Adipose tissue (tissue), 3 donors: ENCODE data around the gene FAM174C. TPM values are rescaled to one million over a fixed set of nuclear protein-coding genes. Genes with fewer than 3 reads are reported as not detected.
A peak's percentile ranks its signal among the peaks of the same experiment; 100 is the strongest.

Source experiments
- H3K27ac ChIP-seq: one replicate; pipeline ENCODE4 v1.5.1; 2013; ENCODE audit warnings: low read depth, low read length
- WGBS, 3 donors: extraction: QIAGEN DNeasy Blood & Tissue Kit; methylation state at CpG; one replicate each; pipeline ENCODE4 v1.1.7; 2013; 5-methylcytosine and 5-hydroxymethylcytosine counted together
- polyA plus RNA-seq, 3 donors: library from polyadenylated mRNA; stranded (reverse); fragments of 200-250 nt; gene quantifications; one replicate each; pipeline ENCODE4 v1.2.3, GENCODE V29; 2013
- donor health status: healthy with polysubstance abuse.
- donor health status: Bipolar disorder and iron deficiency.
- donor health status: healthy.

FAM174C gene
- polyA plus RNA-seq, 3 donors: 44.9 to 75.8 (median 55.0) TPM

DNA sequence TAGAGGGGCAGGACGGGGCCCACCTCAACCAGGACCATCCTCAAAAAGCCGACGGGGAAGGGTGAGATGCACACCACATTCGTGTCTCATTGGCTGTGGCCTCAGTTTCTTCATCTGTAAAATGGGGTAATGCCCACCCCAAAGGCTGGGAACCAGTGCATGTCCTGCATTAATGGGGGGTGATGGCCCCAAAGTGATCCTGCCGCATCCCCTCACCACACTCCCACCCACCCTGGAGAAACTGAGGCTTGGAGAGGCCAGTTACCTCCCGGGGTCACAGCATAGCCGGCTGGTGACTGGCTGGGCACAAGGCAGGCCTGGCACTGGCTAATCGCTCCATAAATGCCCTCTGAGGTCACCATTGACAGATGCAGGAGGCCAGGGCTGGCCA, 27.6 kb upstream of the FAM174C start:
- 62 to 71% (median 69%) methylated on average over 8 of the region's 8 CpGs for WGBS, 3 donors

DNA sequence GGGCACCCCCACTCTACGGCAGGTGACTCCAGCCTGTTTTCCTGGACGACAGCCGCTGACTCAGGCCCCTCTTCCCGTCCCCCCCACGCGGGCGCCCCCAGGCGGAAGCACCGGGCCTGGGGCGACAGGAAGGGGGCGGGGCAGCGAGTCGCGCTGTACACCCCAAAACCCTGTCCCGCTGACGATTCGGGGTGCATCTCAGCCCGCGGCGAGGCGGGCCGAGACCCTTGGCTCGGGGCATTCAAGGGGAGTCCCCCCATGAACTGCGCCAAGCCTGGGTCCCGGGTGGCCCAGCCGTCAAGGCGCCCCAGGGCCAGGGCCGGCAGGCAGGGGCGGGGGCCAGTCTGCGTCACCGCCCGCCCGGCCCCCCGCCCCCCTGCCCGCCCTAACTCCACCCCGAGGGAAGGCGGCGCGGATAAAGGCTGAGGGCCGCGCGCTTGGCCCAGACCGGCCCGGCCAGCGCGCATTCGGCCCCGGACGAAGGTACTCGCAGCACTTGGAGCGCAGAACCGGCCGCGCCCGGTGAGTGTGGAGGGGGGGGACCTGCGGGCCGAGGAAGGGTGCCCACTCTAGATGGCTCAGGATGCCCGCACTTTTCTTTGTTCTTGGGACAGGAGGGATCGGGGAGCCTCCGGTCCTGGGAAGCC, 27.1 kb upstream of the FAM174C start, which contains the start of gene MIDN:
MIDN (plus strand) TSS at position 445 of the 647 bp plus-strand sequence. CDS start 1,714 bp downstream, outside the sequence.
- H3K27ac ChIP-seq: peak within 1 kb of the TSS; percentile 88
- WGBS, 3 donors: 1 to 2% (median 1%) methylated on average over 54 to 60 of the region's 60 CpGs

More for the DNA sequence above, 27.6 kb upstream of the FAM174C start:
- peak overlapping the region; percentile 88 for H3K27ac ChIP-seq

DNA sequence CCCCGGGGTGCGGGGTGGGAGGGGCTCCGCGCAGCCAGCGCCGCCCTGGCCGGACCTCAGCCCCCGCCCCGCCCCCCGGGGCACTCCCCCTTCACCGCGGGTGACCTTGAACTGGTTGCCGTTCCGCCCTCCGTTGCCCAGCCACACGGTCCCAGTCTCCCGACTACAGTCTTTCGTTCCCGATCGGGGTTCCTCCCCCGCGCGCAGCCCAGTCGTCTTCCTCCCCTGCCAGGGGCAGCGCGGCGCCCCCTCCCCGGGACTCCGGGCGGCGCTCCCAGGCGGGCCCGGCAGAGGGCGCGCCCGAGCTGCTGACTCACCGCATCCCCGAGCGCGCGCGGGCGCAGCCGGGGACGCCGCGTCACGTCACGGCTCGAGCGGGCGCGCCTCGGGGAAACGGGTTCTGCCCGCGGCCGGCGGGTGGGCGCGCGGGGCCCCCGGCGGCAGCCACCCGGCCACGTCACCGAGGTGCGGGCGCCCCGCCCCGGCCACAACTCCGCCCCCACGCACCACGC, 26.5 kb upstream of the FAM174C start:
- WGBS, 3 donors: 0 to 1% (median 1%) methylated on average over 12 to 74 of the region's 74 CpGs
- peak overlapping the region; percentile 88 for H3K27ac ChIP-seq

DNA sequence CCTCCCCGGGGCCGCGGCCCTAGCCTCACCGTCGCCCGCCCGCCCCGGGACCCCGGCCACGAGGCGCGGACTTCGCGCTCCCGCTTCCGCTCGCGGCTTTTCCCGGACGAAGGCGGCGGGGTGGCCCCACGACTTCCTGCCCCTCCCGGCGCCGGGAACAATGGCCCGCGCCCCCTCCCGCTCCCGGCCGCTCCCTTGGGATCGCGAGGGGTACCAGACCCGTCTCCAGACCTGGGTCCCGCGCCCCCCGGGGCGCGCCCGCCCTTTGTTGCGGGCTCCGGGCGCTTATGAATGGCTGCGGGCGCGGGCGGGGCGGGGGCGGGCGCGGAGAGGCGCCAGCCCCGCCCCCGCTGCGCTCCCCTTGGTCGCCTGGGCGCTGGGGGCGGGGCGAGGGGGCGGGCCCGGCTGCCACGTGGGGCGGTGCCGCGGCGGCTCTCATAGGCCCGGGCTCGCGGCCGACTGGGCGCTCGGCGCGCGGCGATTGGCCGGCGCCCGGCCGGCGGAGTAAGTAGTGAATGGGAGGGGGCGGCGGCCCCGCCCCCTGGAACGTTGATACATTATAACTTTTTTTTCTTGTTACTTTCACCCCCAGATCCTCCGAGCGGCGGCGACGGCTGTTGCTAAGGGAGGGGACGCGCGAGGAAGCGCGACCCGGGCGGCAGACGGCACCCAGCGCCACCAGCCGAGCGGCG, 25.9 kb upstream of the FAM174C start:
- H3K27ac ChIP-seq: peak overlapping the region; percentile 99
- WGBS, 3 donors: 0% methylated on average over 44 to 102 of the region's 102 CpGs

DNA sequence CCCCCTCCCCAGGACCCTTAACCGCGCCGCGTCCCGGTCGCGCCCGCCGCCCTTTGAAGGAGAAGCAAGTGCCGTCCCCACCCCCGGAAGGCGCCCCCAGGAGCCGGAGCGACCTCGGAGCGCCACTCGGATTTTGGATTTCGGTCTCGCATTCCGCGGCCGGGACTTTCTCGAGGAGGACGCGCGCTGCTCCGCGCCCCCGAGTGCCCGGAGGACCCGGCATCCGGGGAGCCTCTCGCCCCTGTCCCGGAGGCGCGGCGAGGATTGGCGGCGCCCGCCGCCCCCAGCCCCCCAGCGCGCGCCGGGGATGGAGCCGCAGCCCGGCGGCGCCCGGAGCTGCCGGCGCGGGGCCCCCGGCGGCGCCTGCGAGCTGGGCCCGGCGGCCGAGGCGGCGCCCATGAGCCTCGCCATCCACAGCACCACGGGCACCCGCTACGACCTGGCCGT, 25.3 kb upstream of the FAM174C start:
- peak overlapping the region; percentile 99 for H3K27ac ChIP-seq
- 0% methylated on average over 54 to 67 of the region's 67 CpGs for WGBS, 3 donors

DNA sequence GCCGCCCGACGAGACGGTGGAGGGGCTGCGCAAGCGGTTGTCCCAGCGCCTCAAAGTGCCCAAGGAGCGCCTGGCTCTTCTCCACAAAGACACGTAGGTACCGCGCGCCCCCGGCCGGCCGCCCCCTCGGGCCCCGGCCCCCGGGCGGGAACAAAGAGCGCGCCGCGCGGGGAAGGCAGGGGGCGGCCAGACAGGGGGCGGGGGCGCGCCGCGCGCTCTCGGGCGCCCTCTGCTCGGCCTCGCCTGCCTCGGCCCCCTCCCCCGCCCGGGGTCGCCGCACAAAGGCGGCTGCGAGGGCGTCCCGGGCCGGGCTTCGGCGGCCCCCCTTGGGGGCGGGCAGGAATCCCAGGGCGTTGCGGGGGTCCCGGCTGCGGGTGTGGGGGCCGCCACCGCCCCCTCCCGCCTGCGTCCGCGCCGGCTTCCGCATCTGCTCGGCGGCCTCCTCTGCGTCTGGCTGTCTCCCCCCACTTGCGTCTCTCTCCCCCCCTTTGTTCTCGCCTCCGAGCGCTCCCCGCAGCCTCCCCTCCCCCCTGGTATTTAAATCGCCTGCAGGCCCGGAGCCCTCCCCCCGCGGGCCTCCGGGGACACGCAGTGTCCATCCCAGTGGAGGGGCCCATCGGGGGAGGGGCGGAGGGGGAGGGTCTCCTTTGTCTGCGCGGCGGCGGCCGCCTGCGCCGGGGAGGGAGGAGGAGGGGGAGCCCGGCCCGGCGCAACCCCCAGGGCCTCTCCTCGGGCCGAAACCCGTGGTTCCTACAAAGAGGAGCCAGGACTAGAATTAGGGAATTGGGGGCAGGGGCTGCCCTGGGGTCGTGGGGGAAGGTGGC, 24.7 kb upstream of the FAM174C start:
- 0 to 1% (median 1%) methylated on average over 47 to 85 of the region's 90 CpGs for WGBS, 3 donors
- peak overlapping the region; percentile 99 for H3K27ac ChIP-seq

DNA sequence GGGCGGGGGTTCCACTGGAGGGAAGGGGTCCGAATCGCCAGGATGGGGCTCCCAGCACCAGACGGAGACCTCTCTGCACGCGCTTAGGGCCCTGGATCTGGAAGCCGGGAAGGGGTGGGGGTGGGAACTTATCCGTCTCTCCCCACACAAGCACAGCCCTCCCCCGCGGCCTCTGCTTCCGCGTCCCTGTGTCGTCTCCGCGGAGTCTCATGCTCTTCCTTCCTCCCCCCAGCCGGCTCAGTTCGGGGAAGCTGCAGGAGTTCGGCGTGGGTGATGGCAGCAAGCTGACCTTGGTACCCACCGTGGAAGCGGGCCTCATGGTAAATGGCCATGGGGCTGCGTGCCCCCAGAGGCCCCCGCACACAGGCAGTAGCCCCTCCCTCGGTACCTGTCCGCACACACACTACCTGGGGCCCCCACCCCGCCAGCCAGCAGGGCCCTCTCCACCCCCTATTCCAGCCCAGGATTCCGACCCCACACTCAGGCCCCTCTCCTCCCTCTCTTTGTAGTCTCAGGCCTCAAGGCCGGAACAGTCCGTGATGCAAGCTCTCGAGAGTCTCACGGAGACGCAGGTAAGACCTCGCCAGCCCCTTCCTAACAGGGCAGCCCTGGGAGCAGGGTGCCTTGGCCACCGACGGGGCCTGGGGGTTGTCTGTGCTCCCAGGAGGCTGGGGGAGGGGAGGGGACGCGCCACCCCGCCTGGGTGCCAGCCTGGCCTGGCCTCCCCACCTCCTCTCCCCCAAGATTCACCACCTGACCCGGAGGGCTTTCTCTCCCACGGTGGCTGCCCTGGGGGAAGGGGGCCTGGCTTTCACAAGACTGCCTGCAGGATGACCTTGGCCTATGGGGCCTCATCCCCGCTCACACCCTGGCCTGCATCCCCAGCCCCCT, 23.8 kb upstream of the FAM174C start:
- peak overlapping the region; percentile 99 for H3K27ac ChIP-seq
- WGBS, 3 donors: 2 to 3% (median 2%) methylated on average over 28 to 41 of the region's 41 CpGs

DNA sequence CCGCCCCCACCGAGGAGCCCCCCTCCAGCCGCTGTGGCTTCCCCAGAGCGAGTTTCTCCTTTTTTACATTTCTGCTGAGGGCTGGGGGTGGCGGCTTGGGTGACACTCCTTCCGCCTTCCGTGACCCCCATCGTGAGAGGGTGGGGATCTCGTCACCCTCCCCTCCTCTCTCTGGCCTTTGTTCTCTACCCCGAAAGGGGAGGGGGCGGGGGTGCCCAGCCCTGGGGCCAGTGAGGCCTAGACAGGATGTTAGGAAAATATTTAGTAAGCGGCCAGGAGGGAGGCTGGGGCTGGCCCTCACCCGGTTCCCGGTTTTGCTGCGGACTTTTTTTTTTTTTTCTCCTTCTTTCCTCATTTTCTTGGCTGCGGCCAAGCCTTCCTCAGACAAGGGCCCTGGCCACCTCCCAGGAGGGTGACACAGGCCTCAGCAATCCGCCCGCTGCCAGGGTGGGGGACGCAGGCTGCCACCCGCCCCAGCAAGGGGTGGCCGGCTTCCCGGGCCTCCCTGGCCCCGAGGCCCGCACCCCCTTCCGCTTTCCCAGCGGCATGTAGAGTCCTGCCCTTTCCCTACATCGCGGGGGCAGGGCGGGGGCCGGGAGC, 23.0 kb upstream of the FAM174C start:
- H3K27ac ChIP-seq: peak overlapping the region; percentile 99
- 0 to 2% (median 0%) methylated on average over 27 to 30 of the region's 30 CpGs for WGBS, 3 donors

DNA sequence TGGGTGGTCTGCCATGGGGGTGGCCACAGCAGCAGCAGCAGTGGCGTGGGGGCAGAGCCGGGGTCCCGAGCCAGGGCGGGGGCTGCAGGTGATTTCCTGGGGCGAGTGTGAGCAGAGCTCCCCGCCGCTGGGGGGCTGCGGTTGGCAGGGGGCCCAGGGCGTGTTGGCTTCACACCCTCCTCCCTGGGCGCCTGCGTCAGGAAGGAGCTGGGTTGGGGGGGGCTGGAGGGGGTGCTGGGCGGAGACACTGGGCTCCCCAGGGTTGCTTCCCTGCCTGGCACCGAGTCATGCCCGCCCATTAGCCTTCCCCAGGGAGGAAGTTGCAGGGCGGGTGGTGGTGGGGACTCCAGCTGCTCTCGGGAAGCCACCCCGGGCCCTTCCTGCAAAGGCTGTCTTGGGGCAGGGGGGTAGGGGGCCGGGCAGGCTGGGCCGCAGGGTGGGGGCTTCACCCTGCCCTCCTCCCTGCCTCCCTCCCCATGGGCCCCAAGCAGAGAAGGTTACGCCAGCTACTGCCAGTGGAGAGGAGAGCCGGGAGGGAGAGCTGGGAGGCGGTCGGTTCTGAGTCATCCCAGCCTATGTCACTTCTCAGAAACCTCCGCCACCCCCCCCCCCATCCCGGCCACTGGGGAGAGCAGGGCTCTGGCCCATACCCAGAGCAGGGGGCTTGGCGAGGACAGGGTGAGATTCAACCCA, 22.4 kb upstream of the FAM174C start:
- 0 to 2% (median 1%) methylated on average over 15 to 26 of the region's 26 CpGs for WGBS, 3 donors
- H3K27ac ChIP-seq: peak overlapping the region; percentile 99

DNA sequence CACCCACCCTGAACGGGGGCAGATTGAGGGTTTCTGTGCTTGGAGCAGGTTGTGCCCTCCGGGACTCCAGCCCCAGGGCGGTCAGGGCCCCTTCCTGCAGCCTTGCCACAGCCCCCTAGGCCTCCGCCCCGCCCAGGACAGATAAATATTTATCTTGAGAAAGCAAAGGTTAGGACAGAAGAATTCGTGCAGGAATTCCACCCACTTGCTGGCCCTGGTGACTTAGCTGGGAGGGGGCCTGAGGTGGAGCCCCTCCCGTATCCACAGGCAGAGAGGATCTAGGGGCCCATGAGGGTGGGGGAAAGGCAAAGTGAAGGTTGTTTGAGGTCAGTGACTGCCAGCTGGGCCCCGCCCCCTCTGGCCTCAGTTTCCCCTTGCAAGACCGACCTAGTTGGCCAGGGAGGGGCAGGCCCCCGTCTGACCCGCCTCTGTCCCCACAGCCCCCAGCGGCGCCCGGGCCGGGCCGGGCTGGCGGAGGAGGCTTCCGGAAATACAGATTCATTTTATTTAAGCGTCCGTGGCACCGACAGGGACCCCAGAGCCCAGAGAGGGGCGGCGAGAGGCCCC, 21.7 kb upstream of the FAM174C start:
- WGBS, 3 donors: 19 to 41% (median 21%) methylated on average over 16 to 23 of the region's 23 CpGs
- peak overlapping the region; percentile 97 for H3K27ac ChIP-seq

DNA sequence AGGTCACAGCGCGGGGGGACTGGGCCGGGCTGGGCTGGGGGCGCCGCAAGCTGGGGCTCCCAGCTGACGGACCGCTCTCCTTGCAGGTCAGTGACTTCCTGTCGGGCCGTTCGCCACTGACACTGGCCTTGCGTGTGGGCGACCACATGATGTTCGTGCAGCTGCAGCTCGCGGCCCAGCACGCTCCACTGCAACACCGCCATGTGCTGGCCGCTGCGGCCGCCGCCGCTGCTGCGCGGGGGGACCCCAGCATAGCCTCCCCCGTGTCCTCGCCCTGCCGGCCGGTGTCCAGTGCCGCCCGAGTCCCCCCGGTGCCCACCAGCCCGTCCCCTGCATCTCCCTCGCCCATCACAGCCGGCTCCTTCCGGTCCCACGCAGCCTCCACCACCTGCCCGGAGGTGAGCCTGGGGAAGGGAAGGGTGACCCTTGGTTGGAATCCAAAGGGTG, 21.2 kb upstream of the FAM174C start:
- whole genome bisulfite sequencing, 3 donors: 64 to 82% (median 72%) methylated on average over 36 to 37 of the region's 37 CpGs
- H3K27ac ChIP-seq: peak overlapping the region; percentile 97

DNA sequence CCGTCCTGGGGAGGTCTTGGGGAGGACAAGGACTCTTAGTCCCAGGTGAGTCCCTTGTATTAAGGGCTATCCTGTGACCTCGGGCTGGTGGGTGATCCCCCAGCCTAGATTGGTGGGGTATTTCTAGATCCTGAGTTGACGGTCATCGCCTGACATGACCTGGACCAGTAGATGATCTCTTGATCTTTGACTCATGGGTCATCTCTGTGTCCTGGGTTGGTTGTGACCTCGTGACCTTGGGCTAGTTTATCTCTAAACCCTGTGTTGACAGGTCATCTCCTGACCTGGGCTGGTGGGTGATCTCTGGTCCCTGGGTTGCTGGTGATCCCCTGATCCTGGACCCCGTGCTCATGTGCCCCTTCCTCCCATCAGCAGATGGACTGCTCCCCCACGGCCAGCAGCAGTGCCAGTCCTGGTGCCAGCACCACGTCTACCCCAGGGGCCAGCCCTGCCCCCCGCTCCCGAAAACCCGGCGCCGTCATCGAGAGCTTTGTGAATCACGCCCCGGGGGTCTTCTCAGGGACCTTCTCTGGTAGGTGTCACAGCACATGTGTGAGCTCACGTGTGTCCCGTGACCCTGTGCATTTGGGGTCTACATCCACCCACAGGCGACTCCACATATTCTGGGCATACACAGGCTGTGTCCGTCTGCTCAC, 20.7 kb upstream of the FAM174C start:
- peak overlapping the region; percentile 57 for H3K27ac ChIP-seq
- 85 to 90% (median 87%) methylated on average over 19 to 20 of the region's 20 CpGs for WGBS, 3 donors

DNA sequence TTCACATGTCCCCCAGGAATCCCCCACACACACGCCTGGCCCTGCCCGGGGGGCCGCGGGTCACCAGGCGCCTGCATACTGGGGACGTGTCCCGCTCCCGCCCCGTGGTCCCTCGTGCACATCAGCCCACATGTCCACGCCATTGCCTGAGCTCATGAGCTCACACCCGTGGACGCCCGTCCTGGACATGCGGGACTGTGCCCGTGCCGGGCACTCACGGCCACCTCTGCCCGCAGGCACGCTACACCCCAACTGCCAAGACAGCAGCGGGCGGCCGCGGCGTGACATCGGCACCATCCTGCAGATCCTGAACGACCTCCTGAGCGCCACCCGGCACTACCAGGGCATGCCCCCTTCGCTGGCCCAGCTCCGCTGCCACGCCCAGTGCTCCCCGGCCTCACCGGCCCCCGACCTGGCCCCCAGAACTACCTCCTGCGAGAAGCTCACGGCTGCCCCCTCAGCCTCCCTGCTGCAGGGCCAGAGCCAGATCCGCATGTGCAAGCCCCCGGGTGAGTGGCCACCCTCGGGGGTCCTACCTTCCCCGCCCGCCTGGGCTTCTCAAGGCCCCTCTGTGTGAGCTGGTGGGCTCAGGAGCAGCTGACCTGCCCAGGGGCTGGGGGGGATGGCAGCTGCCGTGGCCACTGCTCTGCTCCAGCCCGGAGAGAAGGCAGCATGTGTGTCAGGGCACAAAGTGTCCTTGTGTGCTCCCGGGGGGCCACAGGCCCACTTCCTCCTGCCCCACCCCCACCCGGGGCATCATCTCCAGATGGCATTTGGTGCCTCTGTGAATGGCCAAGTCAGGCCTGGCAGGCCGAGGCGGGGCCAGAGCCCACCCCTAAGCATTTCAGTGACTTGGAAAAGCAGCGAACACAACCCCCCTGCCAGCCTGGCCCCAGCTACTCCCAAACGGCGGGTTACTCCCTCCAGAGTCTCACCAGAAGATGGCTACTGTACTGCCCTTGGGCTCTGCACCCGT, 19.9 kb upstream of the FAM174C start:
- peak overlapping the region; percentile 19 for H3K27ac ChIP-seq
- WGBS, 3 donors: 79 to 89% (median 88%) methylated on average over 49 to 52 of the region's 52 CpGs

DNA sequence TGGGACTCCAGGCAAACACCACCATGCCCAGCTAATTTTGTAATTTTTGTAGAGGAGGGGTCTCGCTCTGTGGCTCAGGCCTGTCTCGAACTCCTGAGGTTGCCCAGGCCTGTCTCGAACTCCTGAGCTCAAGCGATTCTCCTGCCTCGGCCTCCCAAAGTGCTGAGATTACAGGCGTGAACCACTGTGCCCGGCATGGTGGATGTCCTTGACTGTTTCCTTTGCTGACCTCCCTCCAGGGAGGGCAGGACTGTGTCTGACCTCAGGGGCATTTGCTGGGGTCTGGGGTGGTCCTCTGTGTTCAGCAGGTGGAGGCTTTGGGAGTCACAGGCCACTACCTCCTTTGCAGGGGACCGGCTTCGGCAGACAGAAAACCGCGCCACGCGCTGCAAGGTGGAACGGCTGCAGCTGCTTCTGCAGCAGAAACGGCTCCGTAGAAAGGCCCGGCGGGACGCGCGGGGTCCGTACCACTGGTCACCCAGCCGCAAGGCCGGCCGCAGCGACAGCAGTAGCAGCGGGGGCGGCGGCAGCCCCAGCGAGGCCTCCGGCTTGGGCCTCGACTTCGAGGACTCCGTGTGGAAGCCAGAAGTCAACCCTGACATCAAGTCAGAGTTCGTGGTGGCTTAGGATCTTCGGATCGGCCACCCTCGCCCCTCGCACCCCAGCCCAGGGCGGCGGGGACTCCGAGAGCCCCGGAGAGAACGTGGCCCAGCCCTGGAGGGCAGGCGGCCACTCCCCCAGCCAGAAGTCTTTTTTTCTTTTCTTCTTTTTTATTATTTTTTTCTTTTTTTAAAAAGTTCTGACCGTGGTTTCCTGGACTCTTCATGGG, 18.5 kb upstream of the FAM174C start:
- 78 to 88% (median 84%) methylated on average over 46 of the region's 46 CpGs for WGBS, 3 donors
- H3K27ac ChIP-seq: no peak overlapping the region
